GM21619 (cell line): Measurements from ENCODE around the gene ARRDC3.
A peak's percentile ranks its signal among the peaks of the same experiment; 100 is the strongest.

ENCODE experiments used
- ATAC-seq: cut with Tn5 transposase; IDR thresholded peaks from one replicate; pipeline ENCODE4 v1.9.1; 2021; ENCODE audit not compliant: unreplicated experiment

The ARRDC3 gene

DNA sequence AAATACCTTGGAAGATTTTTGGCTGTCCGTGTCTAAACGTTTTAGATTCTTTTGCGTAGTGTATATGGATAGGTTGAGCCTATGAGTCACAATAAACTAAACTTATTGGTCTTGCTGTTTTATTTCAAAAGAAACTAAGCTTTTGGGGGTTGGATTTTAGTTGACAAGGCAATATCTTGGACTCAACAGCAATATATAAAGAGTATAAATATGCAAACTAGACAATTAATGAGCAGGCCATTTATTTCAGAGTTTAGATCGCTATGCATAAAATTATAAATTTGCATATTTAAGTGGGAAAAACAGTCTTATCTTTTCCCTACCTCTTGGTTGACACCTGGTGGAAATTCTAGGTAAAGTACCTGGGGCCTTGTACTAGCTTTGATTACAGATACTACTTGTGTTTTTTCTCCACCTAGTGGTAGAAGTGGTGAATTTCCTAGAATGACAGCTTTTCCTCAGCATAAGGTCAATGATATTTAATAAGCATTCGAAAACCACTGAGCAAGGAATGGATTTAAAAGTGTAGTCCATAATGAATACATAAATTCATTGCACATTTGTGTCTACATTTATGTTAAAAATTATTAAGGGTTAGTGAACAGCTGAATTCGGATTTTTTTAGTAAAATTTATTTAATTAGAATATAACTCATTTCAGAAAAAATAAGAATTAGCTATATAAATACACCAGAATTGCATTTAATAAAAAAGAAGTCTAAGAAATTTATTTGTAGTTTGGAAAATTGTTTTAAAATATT is 1.7 kb upstream of the ARRDC3 start:
- ATAC-seq: peak; percentile 11

DNA sequence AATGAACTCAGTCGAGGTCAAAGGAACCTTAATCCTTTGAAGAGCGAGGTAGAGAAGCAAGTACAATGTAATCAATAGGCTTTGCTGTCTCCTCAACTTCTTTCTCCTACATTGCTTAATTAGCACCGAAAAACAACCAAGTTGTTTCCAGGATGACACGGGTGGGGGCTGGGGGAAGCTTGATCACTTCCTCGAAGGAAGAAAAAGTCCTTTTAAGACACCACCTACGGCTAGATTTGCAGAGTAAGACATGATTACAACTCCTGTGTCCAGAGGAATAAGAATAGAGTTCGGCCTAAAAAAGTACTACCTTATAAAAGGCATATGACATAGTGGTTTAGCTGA is 811 bp upstream of the ARRDC3 start:
- ATAC-seq: no peak

- ATAC-seq: no peak
Measured at GRCh38 chr5:91382530-91383026, 539 bp downstream of the ARRDC3 start.

- ATAC-seq: peak; percentile 16
Measured at GRCh38 chr5:91381774-91382359, 1.2 kb downstream of the ARRDC3 start.

- ATAC-seq: no peak
Measured at GRCh38 chr5:91381239-91381773, 1.8 kb downstream of the ARRDC3 start.

GRCh38 chr5:91380491-91381238 is 2.5 kb downstream of the ARRDC3 start:
- peak; percentile 43 for ATAC-seq

GRCh38 chr5:91379914-91380490 is 3.1 kb downstream of the ARRDC3 start:
- peak; percentile 52 for ATAC-seq

GRCh38 chr5:91379246-91379913 is 3.7 kb downstream of the ARRDC3 start:
- no peak for ATAC-seq

GRCh38 chr5:91378752-91379211 is 4.3 kb downstream of the ARRDC3 start:
- no peak for ATAC-seq

GRCh38 chr5:91374893-91375520 is 8.1 kb downstream of the ARRDC3 start:
- ATAC-seq: no peak

GRCh38 chr5:91373600-91373999 is 9.5 kb downstream of the ARRDC3 start:
- ATAC-seq: no peak

GRCh38 chr5:91373006-91373405 is 10.1 kb downstream of the ARRDC3 start:
- no peak for ATAC-seq

GRCh38 chr5:91369480-91369879 is 13.6 kb downstream of the ARRDC3 start:
- no peak for ATAC-seq

GRCh38 chr5:91367908-91368648 is 15.0 kb downstream of the ARRDC3 start:
- no peak for ATAC-seq

- no peak for ATAC-seq
Measured at GRCh38 chr5:91367344-91367743, 15.8 kb downstream of the ARRDC3 start.

DNA sequence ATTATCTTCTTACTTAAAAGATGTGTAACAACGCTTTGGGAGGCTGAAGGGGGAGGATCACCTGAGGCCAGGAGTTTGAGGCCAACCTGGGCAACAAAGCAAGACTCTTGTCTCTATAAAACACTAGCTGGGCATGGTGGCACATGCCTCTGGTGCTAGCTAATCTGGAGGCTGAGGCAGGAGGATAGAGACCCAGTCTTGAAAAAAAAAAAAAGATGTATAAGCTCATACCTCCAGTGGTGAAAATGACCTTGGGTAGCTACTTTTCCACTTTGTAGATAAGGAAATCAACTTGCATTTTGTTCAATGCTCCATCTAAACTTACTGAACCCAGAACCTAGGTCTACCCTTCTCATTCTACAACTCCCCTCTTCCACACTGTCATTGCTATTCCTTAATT is 16.6 kb downstream of the ARRDC3 start:
- ATAC-seq: no peak

- ATAC-seq: no peak
Measured at GRCh38 chr5:91365498-91365897, 17.6 kb downstream of the ARRDC3 start.

DNA sequence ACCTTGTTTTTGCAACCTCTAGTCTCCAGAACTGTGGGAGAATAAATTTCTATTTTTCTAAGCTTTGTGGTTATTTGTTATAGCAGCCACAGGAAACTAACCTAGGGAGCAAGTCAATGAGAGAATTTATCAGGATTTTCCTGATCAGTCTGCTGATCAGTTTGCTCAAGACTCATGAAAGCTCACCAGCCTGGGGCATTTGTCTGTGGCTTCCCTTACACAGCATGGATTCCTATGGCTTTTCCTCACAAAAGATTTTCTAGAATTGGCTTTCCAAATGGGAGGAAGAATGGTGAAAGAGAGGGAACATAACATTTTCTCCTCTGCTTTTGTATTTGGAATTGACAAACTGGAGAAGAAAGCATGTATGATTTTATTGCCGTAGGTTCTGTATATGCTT is 20.2 kb downstream of the ARRDC3 start:
- no peak for ATAC-seq

DNA sequence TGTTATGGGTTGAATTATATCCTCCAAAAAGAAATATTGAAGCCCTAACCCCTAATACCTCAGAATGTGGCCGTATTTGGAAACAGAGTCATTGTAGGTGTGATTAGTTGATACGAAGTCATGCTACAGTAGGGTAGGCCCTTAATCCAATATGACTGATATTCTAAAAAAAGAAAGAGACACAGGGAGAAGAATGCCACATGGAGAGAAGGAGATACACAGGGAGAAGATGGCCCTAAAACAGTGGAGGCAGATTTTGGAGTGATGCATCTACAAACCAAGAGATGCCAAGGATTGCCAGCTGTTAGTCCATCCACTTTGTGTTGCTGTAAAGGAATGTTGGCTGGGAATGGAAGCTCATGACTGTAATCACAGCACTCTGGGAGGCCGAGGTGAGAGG is 21.3 kb downstream of the ARRDC3 start:
- ATAC-seq: no peak
